HG03442 (cell line): ENCODE results near the gene LRRC49.
A peak's percentile ranks its signal among the peaks of the same experiment; 100 is the strongest.
"Not testable (repeated sequence)": the region's sequence is repeated elsewhere in the genome, so short reads cannot be mapped to it uniquely, and the experiment has no call there.

Source experiments
- ATAC-seq: cut with Tn5 transposase; IDR thresholded peaks from one replicate; pipeline ENCODE4 v1.9.1; 2021; ENCODE audit warnings: mild to moderate bottlenecking, moderate library complexity; ENCODE audit not compliant: unreplicated experiment

The LRRC49 gene

GRCh38 chr15:70892002-70892911, at the start of gene LRRC49, which contains the start of gene THAP10:
TSS of gene LRRC49 (plus strand) at chr15:70892826. CDS start at chr15:70892895, 69 bp downstream.
TSS of gene THAP10 (minus strand) at chr15:70892433. CDS start at chr15:70892272, 161 bp downstream.
- ATAC-seq, result peak; percentile 83

GRCh38 chr15:70845602-70846360, 46.8 kb upstream of the LRRC49 start:
- no peak for ATAC-seq

- ATAC-seq, result no peak
These were observed 40.7 kb upstream of the LRRC49 start for GRCh38 chr15:70851889-70852288.

- ATAC-seq, result no peak
These were observed 39.9 kb upstream of the LRRC49 start for GRCh38 chr15:70852501-70853317.

GRCh38 chr15:70853318-70853972, 39.2 kb upstream of the LRRC49 start:
- no peak for ATAC-seq

GRCh38 chr15:70853973-70854665, 38.5 kb upstream of the LRRC49 start, which contains the start of gene LARP6:
TSS of gene LARP6 (minus strand) at chr15:70854157. CDS start at chr15:70854088, 69 bp downstream.
- no peak for ATAC-seq

GRCh38 chr15:70854666-70854976, 38.0 kb upstream of the LRRC49 start:
- ATAC-seq, result no peak

GRCh38 chr15:70855764-70856163, 36.9 kb upstream of the LRRC49 start:
- ATAC-seq, result no peak

GRCh38 chr15:70856177-70856883, 36.3 kb upstream of the LRRC49 start:
- ATAC-seq, result no peak

- ATAC-seq, result no peak
These were observed 35.6 kb upstream of the LRRC49 start for GRCh38 chr15:70856884-70857561.

GRCh38 chr15:70857562-70858285, 34.9 kb upstream of the LRRC49 start:
- no peak for ATAC-seq

GRCh38 chr15:70858614-70859321, 33.9 kb upstream of the LRRC49 start:
- not testable (repeated sequence) for ATAC-seq

- ATAC-seq, result no peak
These were observed 33.2 kb upstream of the LRRC49 start for GRCh38 chr15:70859322-70859908.

- ATAC-seq, result no peak
These were observed 32.6 kb upstream of the LRRC49 start for GRCh38 chr15:70859998-70860397.

- no peak for ATAC-seq
These were observed 29.0 kb upstream of the LRRC49 start for GRCh38 chr15:70863450-70864218.

GRCh38 chr15:70866982-70867641, 25.5 kb upstream of the LRRC49 start:
- ATAC-seq, result no peak
